HG02678 (cell line): ENCODE data around the gene KLHL7.
"Not testable (repeated sequence)": the region's sequence is repeated elsewhere in the genome, so short reads cannot be mapped to it uniquely, and the experiment has no call there.

Source experiments
- ATAC-seq: cut with Tn5 transposase; IDR thresholded peaks from one replicate; pipeline ENCODE4 v1.9.1; 2021; ENCODE audit warnings: mild to moderate bottlenecking, moderate library complexity; ENCODE audit not compliant: unreplicated experiment

The KLHL7 gene

DNA sequence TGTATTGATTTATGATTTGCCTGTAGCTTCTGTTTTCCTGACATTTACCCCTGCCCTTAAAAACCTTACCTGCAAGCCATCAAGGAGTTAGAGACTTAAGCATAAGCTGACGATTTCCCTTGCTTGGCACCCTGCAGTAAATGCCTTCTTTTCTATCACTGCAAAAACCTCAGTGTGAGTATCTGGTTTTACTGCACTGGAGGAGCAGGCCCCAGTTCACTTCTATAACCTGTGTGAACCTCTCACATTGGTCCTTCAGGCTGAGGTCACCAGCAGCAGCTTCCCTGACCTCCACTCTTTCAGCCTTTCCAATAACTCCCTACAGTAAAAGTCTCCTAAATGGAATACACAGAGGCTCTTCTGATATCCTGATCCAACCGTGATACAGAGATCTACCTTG, 106.8 kb downstream of the KLHL7 start:
- ATAC-seq: no peak

DNA sequence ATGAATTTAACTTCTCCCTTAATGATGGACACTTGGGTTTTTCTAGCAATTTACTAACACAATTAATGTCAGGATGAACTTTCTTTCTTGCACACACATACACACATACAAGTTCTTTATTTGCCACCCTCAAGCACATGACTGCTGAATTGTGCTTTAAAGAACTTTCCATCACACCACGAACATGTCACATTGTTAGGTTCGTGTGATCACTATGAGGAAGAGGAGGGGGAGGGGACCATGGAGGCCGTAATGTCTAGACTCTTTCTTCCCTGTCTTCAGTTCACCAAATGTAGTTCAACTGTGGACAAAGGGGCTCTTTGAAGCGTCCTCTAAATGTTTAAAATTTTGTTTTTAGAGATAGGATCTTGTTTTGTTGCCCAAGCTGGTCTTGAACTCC, 107.3 kb downstream of the KLHL7 start:
- ATAC-seq: no peak

- no peak for ATAC-seq
Observed at GRCh38 chr7:23213755-23214154, 108.2 kb downstream of the KLHL7 start.

- no peak for ATAC-seq
Observed at GRCh38 chr7:23214423-23214822, 108.8 kb downstream of the KLHL7 start.

GRCh38 chr7:23214938-23215337, 109.4 kb downstream of the KLHL7 start:
- ATAC-seq: no peak

GRCh38 chr7:23216021-23216420, 110.4 kb downstream of the KLHL7 start:
- ATAC-seq: no peak

DNA sequence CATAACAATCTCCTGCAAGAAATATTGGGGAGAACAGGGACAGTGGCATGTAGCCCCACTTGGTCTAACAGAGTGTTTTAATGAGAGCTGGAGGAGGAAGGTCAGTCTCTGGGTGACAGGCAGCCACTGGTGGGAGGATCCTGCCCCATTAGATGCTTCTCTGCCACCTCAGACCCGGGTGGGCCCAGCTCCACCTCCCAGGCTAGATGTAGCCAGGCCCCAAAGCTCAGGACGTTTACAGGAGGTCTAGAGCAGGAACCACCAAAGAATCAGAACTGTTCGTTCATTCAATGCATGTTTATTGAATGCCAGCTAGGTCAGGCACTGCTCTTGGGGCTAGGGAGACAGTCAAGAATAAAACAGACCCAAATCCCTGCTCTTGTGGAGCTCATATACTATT, 112.6 kb downstream of the KLHL7 start:
- ATAC-seq: no peak

- ATAC-seq: no peak
Observed at GRCh38 chr7:23220690-23221305, 115.2 kb downstream of the KLHL7 start.

GRCh38 chr7:23222439-23223030, 117.0 kb downstream of the KLHL7 start:
- ATAC-seq: no peak

- not testable (repeated sequence) for ATAC-seq
Observed at GRCh38 chr7:23224364-23224763, 118.8 kb downstream of the KLHL7 start.

GRCh38 chr7:23226844-23227450, 121.4 kb downstream of the KLHL7 start:
- ATAC-seq: no peak
